GM21737 (cell line): ENCODE measurements around the gene FAM184B.

ENCODE experiments used
- ATAC-seq: cut with Tn5 transposase; IDR thresholded peaks from one replicate; pipeline ENCODE4 v1.9.1; 2021; ENCODE audit warnings: mild to moderate bottlenecking, moderate library complexity; ENCODE audit not compliant: unreplicated experiment

Gene FAM184B

DNA sequence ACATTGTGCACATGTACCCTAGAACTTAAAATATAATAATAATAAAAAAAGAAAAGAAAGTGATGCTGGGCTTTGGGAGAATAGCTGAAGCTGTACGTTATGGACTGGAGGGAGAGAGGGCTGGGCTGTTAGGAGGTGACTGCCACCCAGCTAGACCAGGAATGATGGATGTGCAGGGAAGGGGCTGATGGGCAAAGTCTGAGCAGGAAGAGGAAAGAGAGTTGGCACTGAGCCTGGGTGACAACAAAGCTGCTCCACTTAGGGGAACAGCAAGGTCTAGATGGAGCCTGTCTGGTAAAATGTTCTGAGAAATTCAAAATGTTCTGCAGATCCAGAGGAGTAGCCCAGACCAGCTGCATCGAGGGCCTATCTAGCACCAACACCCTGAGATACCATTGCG lies 134.7 kb downstream of the FAM184B start:
- no peak for ATAC-seq

- no peak for ATAC-seq
Observed at GRCh38 chr4:17642398-17642783, 139.0 kb downstream of the FAM184B start.

- no peak for ATAC-seq
Observed at GRCh38 chr4:17639136-17639535, 142.3 kb downstream of the FAM184B start.

- ATAC-seq = peak; percentile 76
Observed at GRCh38 chr4:17636696-17637622, 144.5 kb downstream of the FAM184B start.

DNA sequence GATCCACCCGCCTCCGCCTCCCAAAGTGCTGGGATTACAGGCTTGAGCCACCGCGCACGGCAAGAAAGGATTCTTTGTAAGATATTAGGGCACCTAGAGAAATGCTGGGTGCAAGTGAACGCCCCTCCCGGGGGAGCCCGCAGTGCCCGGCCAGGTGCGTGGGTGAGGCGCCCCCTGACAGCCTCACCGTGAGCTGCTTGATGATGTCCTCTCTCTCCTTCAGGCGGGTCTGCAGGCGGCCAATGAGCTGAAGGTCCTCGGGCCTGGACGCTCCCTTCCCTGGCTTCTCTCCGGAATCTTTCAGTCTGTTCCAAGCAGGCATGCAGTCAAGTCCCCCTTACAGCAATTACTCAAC lies 145.1 kb downstream of the FAM184B start:
- ATAC-seq = peak; percentile 5

GRCh38 chr4:17635056-17635455 lies 146.4 kb downstream of the FAM184B start:
- no peak for ATAC-seq

DNA sequence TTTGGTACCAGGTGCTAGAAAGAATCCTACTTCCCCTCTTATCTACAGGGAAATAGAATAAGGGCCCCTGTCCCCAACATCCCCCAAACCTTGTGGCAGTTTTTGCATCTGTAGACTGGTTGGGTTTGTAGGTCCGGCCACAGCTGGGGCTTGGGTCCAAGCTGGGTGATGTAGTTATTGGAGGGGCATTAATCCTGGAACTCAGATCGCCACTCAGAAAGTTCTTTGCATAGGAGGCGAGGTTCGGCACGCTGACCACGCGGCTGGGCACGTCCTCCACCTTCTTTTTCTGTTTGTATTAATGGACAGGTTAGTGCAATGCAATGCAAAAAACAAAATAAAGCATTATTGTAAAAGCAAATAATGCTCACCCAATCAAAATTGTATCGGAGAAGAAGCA lies 147.8 kb downstream of the FAM184B start:
- no peak for ATAC-seq

DNA sequence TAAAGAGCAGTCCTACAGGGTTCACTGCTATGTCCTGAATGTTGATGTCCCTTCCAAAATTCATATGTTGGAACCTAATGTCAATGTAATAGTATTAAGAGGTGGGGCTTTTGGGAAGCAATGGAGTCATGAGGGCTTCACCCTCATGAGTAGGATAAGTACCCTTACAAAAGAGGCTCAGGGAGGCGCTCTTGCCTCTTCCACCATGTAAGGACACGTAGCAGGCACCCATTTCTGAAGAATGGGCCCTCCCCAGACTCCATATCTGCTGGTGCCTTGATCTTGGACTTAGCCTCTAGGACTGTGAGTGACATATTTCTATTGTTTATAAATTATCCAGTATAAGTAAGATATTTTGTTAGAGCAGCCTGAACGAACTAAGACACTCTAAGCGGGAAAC lies 151.2 kb downstream of the FAM184B start:
- ATAC-seq = no peak

GRCh38 chr4:17624821-17625220 lies 156.6 kb downstream of the FAM184B start:
- ATAC-seq = no peak

DNA sequence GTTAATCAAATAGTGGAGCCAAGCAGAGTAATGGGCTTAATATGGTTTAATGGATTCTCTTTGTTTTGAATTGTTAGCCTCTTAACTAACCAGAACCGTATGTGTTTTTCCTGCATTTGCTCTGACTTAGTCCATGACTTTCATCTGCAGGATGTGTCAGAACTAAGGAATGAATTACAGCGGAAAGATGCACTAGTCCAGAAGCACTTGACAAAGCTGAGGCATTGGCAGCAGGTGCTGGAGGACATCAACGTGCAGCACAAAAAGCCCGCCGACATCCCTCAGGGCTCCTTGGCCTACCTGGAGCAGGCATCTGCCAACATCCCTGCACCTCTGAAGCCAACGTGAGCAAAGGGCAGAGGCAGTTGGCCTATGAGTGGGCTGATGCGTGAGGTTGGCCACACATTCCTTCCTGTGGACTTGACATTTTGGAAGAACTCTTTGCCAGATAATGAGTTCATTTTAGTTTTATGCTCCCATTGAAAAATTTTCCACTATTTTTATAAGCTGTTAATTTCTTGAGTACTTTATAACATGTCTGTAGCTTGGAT lies 157.9 kb downstream of the FAM184B start:
- no peak for ATAC-seq

GRCh38 chr4:17619416-17620105 lies 161.9 kb downstream of the FAM184B start:
- ATAC-seq = no peak

GRCh38 chr4:17618926-17619325 lies 162.5 kb downstream of the FAM184B start:
- ATAC-seq = no peak

- ATAC-seq = no peak
Observed at GRCh38 chr4:17616283-17616682, 165.1 kb downstream of the FAM184B start.

DNA sequence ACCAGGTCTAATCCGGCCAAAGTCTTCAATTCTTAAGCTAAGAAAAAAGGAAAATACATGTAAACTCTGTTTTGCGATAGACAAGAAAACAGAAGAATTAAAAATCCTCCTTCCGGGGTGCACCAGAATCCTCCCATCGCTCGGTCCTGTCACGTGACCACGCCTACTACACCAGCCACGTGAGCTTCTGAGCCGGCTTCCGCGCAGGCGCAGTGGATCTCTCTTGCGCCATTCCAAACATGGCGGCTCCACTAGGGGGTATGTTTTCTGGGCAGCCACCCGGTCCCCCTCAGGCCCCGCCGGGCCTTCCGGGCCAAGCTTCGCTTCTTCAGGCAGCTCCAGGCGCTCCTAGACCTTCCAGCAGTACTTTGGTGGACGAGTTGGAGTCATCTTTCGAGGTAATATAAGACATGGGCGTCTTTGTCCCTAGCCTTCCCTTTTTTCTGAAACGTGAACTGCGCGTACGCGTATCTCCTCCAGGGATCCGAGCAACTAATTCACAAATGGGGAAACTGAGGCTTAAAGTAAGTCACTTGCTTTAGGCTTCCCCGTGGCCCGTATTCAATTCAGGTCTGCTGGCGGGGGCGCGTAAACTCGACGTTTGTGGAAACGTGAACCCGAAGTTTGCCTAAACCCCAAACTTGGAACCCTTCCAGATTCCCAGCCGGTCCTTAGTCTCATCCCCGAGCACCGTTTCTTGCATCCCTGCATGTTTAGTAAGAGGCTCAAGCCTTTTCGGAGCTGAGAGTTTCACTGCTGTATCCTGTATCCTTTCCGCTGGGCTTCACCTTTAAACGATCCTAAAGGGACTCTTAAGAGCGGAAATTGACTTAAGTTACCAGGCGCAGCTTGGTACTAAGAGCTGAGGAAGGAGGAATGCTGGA lies 166.8 kb downstream of the FAM184B start, which contains the start of gene MED28:
TSS of gene MED28 (plus strand) at position 226 of the 884 bp plus-strand sequence. CDS start at position 240, 14 bp downstream.
- peak; percentile 96 for ATAC-seq

GRCh38 chr4:17613761-17614415 lies 167.5 kb downstream of the FAM184B start:
- ATAC-seq = peak; percentile 33

DNA sequence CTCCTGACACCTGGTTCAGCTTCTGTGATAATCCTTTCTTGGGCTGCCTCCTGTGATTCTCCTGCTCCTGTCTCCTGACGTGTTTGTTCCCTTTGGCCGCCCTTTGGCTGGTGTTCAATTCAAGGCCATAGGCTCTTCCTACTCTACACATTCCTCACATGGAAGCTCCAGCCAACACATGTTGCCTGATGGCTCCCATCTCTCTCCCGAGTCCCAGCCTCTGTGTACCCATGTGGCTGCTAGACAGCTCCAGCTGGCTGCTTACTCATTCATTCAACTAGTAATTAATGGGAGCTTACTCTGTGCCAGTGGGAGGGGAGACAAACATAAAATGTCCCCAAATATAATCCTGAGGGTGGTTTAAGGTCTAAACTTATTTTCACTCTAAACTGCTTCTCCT lies 176.2 kb downstream of the FAM184B start:
- no peak for ATAC-seq

DNA sequence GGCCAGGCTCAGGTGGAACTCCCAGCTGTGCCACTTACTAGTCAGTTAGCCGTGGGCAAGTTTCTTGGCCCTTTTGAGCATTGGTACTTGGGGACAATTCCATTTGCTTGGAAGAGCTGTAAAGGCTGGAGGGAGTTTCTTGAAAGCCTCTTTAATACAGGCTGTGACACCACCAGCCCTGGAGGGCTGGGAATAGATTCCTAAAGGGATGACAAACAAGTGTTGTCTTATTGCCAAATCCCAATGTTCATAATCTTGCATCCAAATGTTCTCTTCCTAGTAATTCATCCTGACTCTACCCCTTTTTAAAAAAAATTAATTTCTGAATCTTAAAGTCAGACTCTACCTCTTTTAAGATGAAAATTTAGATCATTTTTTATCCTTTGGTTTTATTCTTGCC lies 181.6 kb downstream of the FAM184B start:
- no peak for ATAC-seq

DNA sequence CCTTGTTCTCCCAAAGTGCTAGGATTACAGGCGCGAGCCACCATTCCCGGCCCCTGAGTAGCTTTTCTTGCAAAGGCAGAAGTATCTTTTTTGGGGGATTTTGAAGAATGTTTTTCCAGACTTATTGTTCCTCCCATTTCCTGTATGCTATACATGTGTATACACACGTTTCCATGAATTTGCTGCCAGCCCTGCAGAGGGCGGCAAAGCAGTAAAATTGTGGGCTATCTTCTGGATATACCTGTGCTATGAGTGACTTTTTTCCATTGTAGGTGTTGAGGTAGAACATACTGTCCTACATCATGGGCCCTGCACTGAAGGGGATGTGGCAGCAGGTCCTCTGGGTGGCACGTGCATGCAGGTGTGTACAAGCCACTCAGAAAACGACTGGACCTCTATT lies 183.9 kb downstream of the FAM184B start:
- no peak for ATAC-seq

DNA sequence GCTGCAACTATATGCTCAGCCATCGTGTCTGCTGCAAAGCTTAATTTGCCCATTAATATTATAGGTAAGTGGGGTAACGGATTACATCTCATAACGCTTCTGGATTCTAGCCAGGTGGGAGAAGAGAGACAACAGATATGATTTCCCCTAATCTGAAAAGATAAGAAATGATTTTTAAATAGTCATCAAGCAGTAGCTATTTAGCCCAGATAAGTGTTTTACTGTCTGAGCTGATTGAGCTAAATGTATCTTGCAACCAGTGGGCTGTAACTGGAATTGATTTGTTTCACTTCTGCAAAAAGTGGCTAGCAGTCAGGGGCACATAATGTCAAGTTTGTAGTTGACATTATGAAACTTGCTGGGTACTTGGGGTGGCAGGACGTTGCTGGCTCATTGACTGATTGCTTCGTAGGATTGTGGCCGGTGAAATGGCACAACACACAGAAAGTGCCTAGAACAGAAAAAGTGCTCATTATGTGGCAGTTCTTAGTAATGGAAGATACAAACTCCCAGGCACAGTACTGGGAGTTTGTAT lies 185.9 kb downstream of the FAM184B start:
- ATAC-seq = peak; percentile 79

DNA sequence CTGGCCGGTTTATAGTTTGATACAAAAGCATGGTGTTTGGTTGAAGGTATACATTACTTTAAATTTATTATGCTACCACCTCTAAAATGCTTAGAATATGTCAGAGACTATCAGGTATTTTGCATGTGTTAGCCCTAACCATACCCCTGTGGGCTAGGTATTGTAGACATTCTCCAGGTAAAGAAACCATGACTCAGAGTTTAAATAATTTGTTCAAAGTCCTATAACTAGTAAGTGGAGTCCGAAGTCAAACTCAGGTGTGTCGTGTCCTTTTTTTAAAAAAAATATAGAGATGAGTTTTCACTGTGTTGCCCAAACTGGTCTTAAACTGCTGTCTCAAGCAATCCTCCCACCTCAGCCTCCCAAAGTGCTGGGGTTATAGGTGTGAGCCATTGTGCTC lies 192.1 kb downstream of the FAM184B start:
- ATAC-seq = no peak
